ENCODE results near the gene TATDN3.
"Not testable (repeated sequence)": the region's sequence is repeated elsewhere in the genome, so short reads cannot be mapped to it uniquely, and the experiment has no call there.

The TATDN3 gene

GRCh38 chr1:212777151-212777550 lies 14.5 kb upstream of the TATDN3 start:
- peak; percentile 62 for DNase-seq

- DNase-seq, result not testable (repeated sequence)
These were observed 12.6 kb upstream of the TATDN3 start for GRCh38 chr1:212779086-212779485.

GRCh38 chr1:212780759-212781158 lies 10.9 kb upstream of the TATDN3 start:
- DNase-seq, result no peak

- DNase-seq, result peak; percentile 28
These were observed 10.5 kb upstream of the TATDN3 start for GRCh38 chr1:212781225-212781624.

GRCh38 chr1:212782422-212783154 lies 9.1 kb upstream of the TATDN3 start:
- peak; percentile 81 for DNase-seq

GRCh38 chr1:212783976-212784375 lies 7.7 kb upstream of the TATDN3 start:
- no peak for DNase-seq

GRCh38 chr1:212785871-212786270 lies 5.8 kb upstream of the TATDN3 start:
- DNase-seq, result no peak

GRCh38 chr1:212791261-212791675 lies 426 bp upstream of the TATDN3 start:
- peak; percentile 79 for DNase-seq

- no peak for DNase-seq
These were observed 758 bp downstream of the TATDN3 start for GRCh38 chr1:212792396-212792908.

GRCh38 chr1:212794561-212795014 lies 2.9 kb downstream of the TATDN3 start:
- DNase-seq, result peak; percentile 92

GRCh38 chr1:212797681-212798080 lies 6.0 kb downstream of the TATDN3 start:
- no peak for DNase-seq

- DNase-seq, result no peak
These were observed 14.1 kb downstream of the TATDN3 start for GRCh38 chr1:212805767-212806166.

- peak; percentile 31 for DNase-seq
These were observed 23.0 kb downstream of the TATDN3 start for GRCh38 chr1:212814537-212815334.

GRCh38 chr1:212816567-212817278 lies 25.0 kb downstream of the TATDN3 start:
- no peak for DNase-seq

- DNase-seq, result peak; percentile 86
These were observed 28.0 kb downstream of the TATDN3 start for GRCh38 chr1:212819726-212820125.

GRCh38 chr1:212820969-212821368 lies 29.3 kb downstream of the TATDN3 start:
- no peak for DNase-seq

- DNase-seq, result no peak
These were observed 31.3 kb downstream of the TATDN3 start for GRCh38 chr1:212822956-212823355.

GRCh38 chr1:212824201-212824600 lies 32.5 kb downstream of the TATDN3 start:
- no peak for DNase-seq

GRCh38 chr1:212825798-212826452 lies 34.2 kb downstream of the TATDN3 start:
- no peak for DNase-seq

- no peak for DNase-seq
These were observed 35.6 kb downstream of the TATDN3 start for GRCh38 chr1:212827171-212827776.

GRCh38 chr1:212827831-212828278 lies 36.2 kb downstream of the TATDN3 start:
- no peak for DNase-seq

- DNase-seq, result no peak
These were observed 36.7 kb downstream of the TATDN3 start for GRCh38 chr1:212828395-212828794.

All from suppressor macrophage treated with lipopolysaccharide for 4 hours (primary cell).